Natural killer cell (primary cell): ENCODE results near the gene EPHB1. TPM values are rescaled to one million over a fixed set of nuclear protein-coding genes. Genes with fewer than 3 reads are reported as not detected.

Experiments
- ATAC-seq, 3 donors: fragments of 150-1000 bp in 2 of 3; fragments of 200-7000 bp in 1 of 3; cut with Tn5 transposase; 1 replicate in 1 of 3; 2 replicates in 2 of 3; pipeline ENCODE4 v1.10.0; 2021; ENCODE audit warnings: mild to moderate bottlenecking in 2 of 3, moderate library complexity in 2 of 3
- DNase-seq, 2 donors: peaks; one replicate each; pipeline versions ENCODE4 v3.0.0 to v3.0.0-alpha.2; 2013 to 2021; ENCODE audit warnings: mixed read lengths in 1 of 2
- H3K27ac ChIP-seq: one replicate; pipeline ENCODE4 v1.5.1; 2013; ENCODE audit warnings: mild to moderate bottlenecking, low read length
- H3K27me3 ChIP-seq: one replicate; pipeline ENCODE4 v1.6.1; 2013; ENCODE audit warnings: low read length; ENCODE audit not compliant: control insufficient read depth, insufficient read depth
- H3K36me3 ChIP-seq: one replicate; pipeline ENCODE4 v1.6.1; 2013; ENCODE audit warnings: low read length; ENCODE audit not compliant: control insufficient read depth, insufficient read depth
- H3K4me1 ChIP-seq: one replicate; pipeline ENCODE4 v1.6.1; 2013; ENCODE audit warnings: low read length; ENCODE audit not compliant: control insufficient read depth, insufficient read depth
- H3K4me3 ChIP-seq: one replicate; pipeline ENCODE4 v1.5.1; 2013; ENCODE audit warnings: low read length
- H3K9me3 ChIP-seq: one replicate; pipeline ENCODE4 v1.6.1; 2013; ENCODE audit warnings: low read length; ENCODE audit not compliant: control insufficient read depth, insufficient read depth
- H3K27ac Mint-ChIP-seq, 2 donors: one replicate each; pipeline ENCODE4 v1.8.0; 2022; ENCODE audit warnings: mild to moderate bottlenecking in 2 of 2, mixed read lengths in 2 of 2, moderate library complexity in 1 of 2
- H3K27me3 Mint-ChIP-seq, 2 donors: one replicate each; pipeline ENCODE4 v1.8.0; 2022; ENCODE audit warnings: low read depth in 2 of 2, mixed read lengths in 2 of 2
- H3K36me3 Mint-ChIP-seq: one replicate; pipeline ENCODE4 v1.8.0; 2022; ENCODE audit warnings: mixed read lengths
- H3K4me1 Mint-ChIP-seq, 2 donors: one replicate each; pipeline ENCODE4 v1.8.0; 2022; ENCODE audit warnings: mixed read lengths in 2 of 2
- H3K4me3 Mint-ChIP-seq: one replicate; pipeline ENCODE4 v1.8.0; 2022; ENCODE audit warnings: mild to moderate bottlenecking, moderate library complexity, mixed read lengths
- H3K9me3 Mint-ChIP-seq, 2 donors: one replicate each; pipeline ENCODE4 v1.8.0; 2022; ENCODE audit warnings: mixed read lengths in 2 of 2
- WGBS: methylation state at CpG from one replicate; pipeline ENCODE4 v1.1.7; 2013; ENCODE audit warnings: missing lambda C conversion rate; ENCODE audit not compliant: insufficient coverage; 5-methylcytosine and 5-hydroxymethylcytosine counted together
- intact Hi-C: fragments of 100-400 bp; cut with micrococcal nuclease; formaldehyde crosslinking; loops from one replicate; pipeline ENCODE4 v1.14.2; 2022
- total RNA-seq, 4 donors: library from RNA; stranded (reverse); fragments of 120-200 nt in 1 of 4; gene quantifications; one replicate each; pipeline versions ENCODE4 v1.2.3 to v1.2.4, GENCODE V29; 2013 to 2022
- TF ChIP-seq, protein P1 (sequence below): fragments of 200-600 bp; IDR thresholded peaks from one replicate; pipeline ENCODE4 v1.8.0; 2022; ENCODE audit warnings: antibody characterized with exemption

Gene EPHB1
- total RNA-seq, 3 donors from 2014 or later (not counting 1 experiment from before 2014, with no cell fraction given): 0.60 TPM; not detected in 2

DNA sequence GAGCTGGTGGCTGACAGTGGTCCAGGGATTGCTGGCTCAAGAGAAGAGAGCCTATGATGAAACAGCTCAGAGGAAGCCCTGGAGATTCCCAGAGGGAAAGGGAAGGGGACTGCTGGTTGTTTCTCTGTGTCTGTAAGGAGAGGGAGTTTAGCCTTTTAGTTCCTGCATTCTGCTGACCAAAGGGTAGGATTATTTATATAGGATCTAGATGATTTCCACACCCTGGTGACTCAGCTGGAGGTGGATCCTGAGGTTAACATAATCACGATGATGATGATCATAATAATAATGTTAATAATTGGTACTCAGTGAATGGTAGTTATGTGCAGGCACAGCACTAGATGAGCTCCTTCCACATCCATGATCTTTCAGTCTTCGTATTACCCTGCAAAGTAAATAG, 144.9 kb downstream of the EPHB1 start:
- Mint-ChIP-seq H3K27ac (no peak overlapping the region), H3K4me1 (no peaks in the 10 kb centered on the region), H3K36me3 (no peaks in the 10 kb centered on the region), H3K9me3 (peaks cover 0 to 4% of the 10 kb centered on the region in 2 donors), H3K4me3 (no peak overlapping the region), H3K27me3 (no peaks in the 10 kb centered on the region)
- Histone ChIP-seq H3K27ac (no peak overlapping the region), H3K4me1 (no peaks in the 10 kb centered on the region), H3K36me3 (no peaks in the 10 kb centered on the region), H3K9me3 (no peaks in the 10 kb centered on the region), H3K27me3 (no peaks in the 10 kb centered on the region), H3K4me3 (no peak overlapping the region)
- intact Hi-C loops: no loop called here
- TF ChIP-seq, protein P1, sequence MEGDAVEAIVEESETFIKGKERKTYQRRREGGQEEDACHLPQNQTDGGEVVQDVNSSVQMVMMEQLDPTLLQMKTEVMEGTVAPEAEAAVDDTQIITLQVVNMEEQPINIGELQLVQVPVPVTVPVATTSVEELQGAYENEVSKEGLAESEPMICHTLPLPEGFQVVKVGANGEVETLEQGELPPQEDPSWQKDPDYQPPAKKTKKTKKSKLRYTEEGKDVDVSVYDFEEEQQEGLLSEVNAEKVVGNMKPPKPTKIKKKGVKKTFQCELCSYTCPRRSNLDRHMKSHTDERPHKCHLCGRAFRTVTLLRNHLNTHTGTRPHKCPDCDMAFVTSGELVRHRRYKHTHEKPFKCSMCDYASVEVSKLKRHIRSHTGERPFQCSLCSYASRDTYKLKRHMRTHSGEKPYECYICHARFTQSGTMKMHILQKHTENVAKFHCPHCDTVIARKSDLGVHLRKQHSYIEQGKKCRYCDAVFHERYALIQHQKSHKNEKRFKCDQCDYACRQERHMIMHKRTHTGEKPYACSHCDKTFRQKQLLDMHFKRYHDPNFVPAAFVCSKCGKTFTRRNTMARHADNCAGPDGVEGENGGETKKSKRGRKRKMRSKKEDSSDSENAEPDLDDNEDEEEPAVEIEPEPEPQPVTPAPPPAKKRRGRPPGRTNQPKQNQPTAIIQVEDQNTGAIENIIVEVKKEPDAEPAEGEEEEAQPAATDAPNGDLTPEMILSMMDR: no peak
- ATAC-seq: no peak
- no peak for DNase-seq
- WGBS: 88% methylated on average over 2 of the region's 2 CpGs

DNA sequence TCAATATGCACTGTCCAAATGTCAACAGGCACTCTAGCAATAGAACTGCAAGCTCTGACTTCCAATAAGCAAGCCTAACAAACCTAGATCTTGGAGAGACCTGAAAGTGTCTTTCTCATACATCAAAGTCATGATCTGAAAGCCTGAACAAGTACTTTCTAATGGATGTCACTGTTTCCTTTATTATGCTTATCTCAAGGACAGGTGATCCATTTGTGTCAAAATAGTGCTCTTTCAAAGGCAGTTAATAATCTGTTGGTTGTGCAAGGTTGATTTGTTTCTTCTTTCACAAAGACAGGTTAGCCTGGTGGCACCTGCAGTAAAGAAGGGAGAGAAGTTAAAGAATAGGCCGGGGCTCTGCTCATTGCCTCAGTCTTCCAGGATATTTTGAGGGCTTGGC, 146.8 kb downstream of the EPHB1 start:
- WGBS: 88% methylated on average over 1 of the region's 1 CpG
- H3K9me3 Mint-ChIP-seq: peaks cover 0 to 4% of the 10 kb centered on the region in 2 donors
- H3K4me3 Mint-ChIP-seq: no peak overlapping the region
- TF ChIP-seq, protein P1: no peak
- Histone ChIP-seq H3K27ac (no peak overlapping the region), H3K36me3 (no peaks in the 10 kb centered on the region), H3K4me1 (no peaks in the 10 kb centered on the region), H3K4me3 (no peak overlapping the region), H3K9me3 (no peaks in the 10 kb centered on the region), H3K27me3 (no peaks in the 10 kb centered on the region)
- intact Hi-C loops: no loop called here
- H3K36me3 Mint-ChIP-seq: no peaks in the 10 kb centered on the region
- H3K4me1 Mint-ChIP-seq: no peaks in the 10 kb centered on the region
- H3K27ac Mint-ChIP-seq: no peak overlapping the region
- H3K27me3 Mint-ChIP-seq: peaks cover 0 to 8% of the 10 kb centered on the region in 2 donors
- no peak for DNase-seq
- ATAC-seq: no peak

DNA sequence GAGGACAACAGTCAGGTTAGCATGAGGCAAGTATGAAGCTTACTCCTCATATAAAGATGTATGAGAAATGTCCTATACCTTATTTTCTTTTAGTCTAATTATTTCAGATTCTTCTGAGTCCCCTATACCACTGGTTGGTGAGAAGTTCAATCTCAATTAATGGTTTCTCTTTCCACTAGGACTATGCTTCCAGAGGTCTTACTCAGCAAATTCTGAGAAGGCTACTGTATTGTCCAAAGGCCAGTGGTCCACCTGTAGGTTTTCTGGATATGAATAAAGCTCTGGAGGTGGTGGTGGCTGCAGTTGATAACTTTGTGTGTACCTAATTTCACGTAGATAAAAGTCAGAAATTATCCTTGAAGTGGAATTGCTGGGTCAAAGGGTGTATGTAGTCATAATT, 149.4 kb downstream of the EPHB1 start:
- Histone ChIP-seq H3K27me3 (no peaks in the 10 kb centered on the region), H3K9me3 (no peaks in the 10 kb centered on the region), H3K4me3 (no peak overlapping the region), H3K4me1 (no peaks in the 10 kb centered on the region), H3K27ac (no peak overlapping the region), H3K36me3 (no peaks in the 10 kb centered on the region)
- DNase-seq: no peak
- no peak overlapping the region for H3K4me3 Mint-ChIP-seq
- no peak overlapping the region for H3K27ac Mint-ChIP-seq
- H3K36me3 Mint-ChIP-seq: no peaks in the 10 kb centered on the region
- 83% methylated on average over 1 of the region's 1 CpG for WGBS
- TF ChIP-seq, protein P1: no peak
- ATAC-seq: no peak
- peaks cover 0 to 10% of the 10 kb centered on the region in 2 donors for H3K27me3 Mint-ChIP-seq
- intact Hi-C loops: no loop called here
- no peaks in the 10 kb centered on the region for H3K4me1 Mint-ChIP-seq
- H3K9me3 Mint-ChIP-seq: peaks cover 3 to 4% of the 10 kb centered on the region in 2 donors

DNA sequence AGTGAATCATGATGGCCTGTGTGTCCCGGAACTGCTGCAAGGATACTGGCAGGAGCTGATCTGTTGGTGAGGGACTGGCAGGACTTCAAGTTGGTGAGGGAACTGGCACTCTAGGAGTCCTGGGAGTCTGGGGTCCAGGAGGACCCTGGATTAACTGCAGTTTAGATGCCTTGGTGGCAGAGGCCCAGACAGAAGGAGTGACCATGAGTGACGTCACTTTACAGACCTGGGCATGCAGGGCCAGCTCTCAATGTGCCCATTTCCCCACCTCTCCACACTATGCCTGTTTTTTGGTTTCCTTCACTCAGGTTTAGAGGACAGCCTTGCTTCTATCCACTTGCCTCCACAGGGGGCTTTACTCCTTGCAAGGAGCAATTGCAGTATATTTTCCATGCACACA, 154.1 kb downstream of the EPHB1 start:
- Histone ChIP-seq H3K36me3 (no peaks in the 10 kb centered on the region), H3K4me1 (no peaks in the 10 kb centered on the region), H3K9me3 (no peaks in the 10 kb centered on the region), H3K27me3 (no peaks in the 10 kb centered on the region), H3K27ac (no peak overlapping the region), H3K4me3 (no peak overlapping the region)
- intact Hi-C loops: no loop called here
- Mint-ChIP-seq H3K27ac (no peak overlapping the region), H3K4me1 (no peaks in the 10 kb centered on the region), H3K27me3 (peaks cover 0 to 10% of the 10 kb centered on the region in 2 donors), H3K36me3 (no peaks in the 10 kb centered on the region), H3K4me3 (no peak overlapping the region), H3K9me3 (peaks cover 0 to 3% of the 10 kb centered on the region in 2 donors)
- WGBS: 75% methylated on average over 2 of the region's 2 CpGs
- DNase-seq (no peak), ATAC-seq (no peak)
- TF ChIP-seq, protein P1: no peak
